ENCODE data around the gene TRIO.

GRCh38 chr5:14417792-14418765 lies 274.9 kb downstream of the TRIO start:
- TF ChIP-seq CTCF (IDR thresholded peaks at IDR 0.05) (no peak), POLR2A (IDR thresholded peaks at IDR 0.05) (no peak)
